GM12892 (cell line): Measurements from ENCODE around the gene IRS1.

Experiments
- DNase-seq: peaks from one replicate; pipeline ENCODE4 v3.0.0; 2011; ENCODE audit not compliant: insufficient read length
- FAIRE-seq: peaks from 2 replicates; lab custom pipeline; 2011; peaks lifted over from hg19 to GRCh38; lab: Jason Lieb, UNC
- POLR2A ChIP-seq: IDR thresholded peaks from 2 replicates; pipeline ENCODE4 v1.6.1; 2011; ENCODE audit warnings: low read depth, low read length, control low read depth
- POLR2AphosphoS5 ChIP-seq: IDR thresholded peaks from 2 replicates; pipeline ENCODE4 v1.6.1; 2011; ENCODE audit warnings: low read depth, low read length, control low read depth
- TAF1 ChIP-seq: IDR thresholded peaks from 2 replicates; pipeline ENCODE4 v1.6.1; 2011; ENCODE audit warnings: low read depth, mild to moderate bottlenecking, control low read depth, low read length, borderline replicate concordance

Gene IRS1

DNA sequence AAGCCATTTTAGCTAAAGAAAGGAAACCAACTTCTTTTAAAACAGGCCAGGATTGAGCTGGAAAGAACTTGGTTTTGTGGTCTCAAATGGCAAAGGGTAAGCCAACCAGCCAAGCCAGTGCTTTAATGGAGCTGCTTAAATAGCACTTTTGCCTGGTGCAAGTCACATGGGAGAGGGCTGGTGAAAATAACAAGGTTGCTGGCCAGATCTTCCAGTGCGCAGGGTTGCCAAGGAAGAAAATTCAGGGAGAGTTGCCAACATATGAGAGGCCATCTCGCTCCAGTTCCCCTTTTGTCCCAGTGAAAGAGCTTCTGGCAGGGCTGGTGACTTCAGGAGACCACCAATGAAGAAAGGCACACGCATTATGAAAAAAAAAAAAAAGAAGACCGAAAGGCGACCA lies 57.3 kb downstream of the IRS1 start:
- FAIRE-seq (no peak), DNase-seq (no peak)
- TF ChIP-seq POLR2A (no peak), POLR2AphosphoS5 (no peak), TAF1 (no peak)

DNA sequence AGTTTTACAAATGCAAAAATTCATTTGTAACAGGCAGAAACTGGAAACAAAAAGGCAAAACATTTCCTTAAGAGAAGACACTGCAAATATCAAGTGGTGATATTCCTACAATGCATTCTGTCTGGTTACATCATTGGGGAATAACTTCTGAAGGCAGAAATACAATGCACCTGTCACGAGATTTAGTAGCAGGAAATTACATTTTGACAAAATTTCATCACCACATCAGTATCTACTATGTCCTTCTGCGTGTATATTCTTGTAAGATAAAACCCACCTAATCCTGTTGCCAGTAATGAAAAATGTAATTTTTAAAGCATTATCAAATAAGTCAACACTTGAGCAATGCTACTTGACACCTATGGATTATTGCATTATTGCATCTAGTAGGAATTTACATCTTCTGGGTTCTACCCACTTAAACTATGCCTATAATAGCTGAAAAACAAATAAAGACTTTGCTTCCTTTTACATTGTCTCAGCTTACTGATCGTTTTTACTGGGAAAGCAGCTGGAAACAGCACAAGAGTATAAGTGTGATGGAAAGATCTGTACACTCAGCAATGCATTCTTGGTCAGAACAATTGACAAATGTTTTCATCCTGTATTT lies 59.5 kb downstream of the IRS1 start:
- FAIRE-seq, result no peak
- DNase-seq, result no peak

DNA sequence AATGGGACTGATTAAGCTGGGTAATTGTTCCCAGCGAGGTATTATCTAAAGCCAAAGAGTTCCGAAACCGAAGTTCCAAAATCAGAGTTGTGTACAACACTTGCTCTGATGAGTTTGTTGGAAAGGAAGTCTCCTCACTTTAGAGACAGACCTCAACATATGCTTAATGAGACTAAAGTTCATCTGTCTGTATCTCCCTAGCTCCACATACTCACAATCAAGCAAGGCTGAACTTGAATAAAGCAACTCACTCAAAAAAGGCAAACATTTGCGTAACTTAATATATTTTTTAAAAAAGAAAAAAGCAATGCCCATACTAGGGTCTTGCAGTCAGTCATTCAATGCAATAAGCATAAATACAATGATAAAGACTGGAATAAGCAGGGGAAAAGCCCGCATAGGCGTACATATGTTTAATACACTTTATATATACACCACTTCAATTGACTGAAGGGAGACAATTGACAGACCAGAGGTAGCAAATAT lies 60.0 kb downstream of the IRS1 start:
- DNase-seq (no peak), FAIRE-seq (no peak)
- no peak for TF ChIP-seq TAF1
- no peak for TF ChIP-seq POLR2AphosphoS5
- no peak for TF ChIP-seq POLR2A

More for the DNA sequence above, 59.5 kb downstream of the IRS1 start:
- TF ChIP-seq POLR2AphosphoS5 (no peak), TAF1 (no peak), POLR2A (no peak)

DNA sequence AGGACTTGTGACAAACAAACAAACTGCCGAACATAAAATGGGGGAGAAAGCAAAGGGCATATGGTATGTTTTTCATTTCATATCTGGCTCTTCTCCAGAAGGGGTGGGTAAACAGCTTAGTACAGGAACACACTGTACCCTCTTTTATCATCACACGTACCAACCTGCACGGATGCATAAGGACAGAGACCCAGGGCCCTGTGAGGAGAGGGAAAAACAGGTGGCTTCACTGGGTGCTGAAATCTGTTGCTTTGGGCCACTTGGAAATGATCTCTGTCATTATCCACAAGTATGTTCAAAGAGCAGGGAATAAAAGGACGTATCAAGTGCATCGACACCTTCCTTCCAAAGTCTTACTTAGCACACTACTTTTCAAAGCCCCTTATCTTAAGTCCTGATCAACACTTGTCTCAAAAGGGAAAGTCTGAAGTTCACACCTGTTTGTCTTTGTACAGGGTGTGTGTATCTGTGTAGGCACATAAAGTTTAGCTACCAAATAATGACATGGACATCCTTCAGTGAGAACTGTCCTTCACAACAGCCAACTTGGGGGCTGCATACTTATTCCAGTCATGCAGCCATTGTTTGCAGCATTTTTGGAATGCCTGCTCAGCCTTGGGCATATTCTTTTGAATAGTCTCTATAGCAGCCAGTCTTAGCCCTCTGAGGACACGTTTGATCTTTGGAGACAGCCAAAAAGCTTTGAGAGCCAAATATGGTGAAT lies 60.6 kb downstream of the IRS1 start:
- no peak for DNase-seq
- FAIRE-seq, result no peak
- TF ChIP-seq POLR2A (no peak), POLR2AphosphoS5 (no peak), TAF1 (no peak)

DNA sequence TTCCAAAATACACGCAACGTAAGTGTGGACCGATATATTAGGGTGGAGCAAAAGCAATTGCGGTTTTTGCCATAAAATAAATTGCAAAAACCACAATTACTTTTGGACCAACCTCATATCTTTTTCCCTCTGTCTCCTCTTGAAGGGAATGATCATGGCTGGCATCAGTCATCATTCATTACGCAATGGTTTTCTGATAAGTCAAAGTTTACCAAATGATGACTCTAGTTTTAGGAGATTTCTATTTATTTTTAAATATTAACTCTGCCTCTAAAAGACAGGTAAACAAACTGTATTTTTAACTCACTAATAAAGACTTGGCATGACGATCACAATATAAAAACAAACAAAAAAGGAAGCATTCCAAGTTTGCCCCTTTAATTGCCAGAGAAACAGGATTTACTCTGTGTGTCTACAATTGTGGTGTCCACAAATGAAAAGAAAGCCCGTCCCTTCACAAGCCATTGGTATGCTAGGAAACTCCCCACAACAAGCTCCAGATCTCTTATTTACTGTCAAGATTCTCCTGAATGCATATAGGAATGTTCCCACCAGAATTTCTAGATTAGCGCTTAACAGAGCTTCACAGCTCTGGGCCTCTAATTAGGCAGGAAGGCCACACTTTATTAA lies 61.3 kb downstream of the IRS1 start:
- TF ChIP-seq POLR2A (no peak), POLR2AphosphoS5 (no peak), TAF1 (no peak)
- no peak for FAIRE-seq

DNA sequence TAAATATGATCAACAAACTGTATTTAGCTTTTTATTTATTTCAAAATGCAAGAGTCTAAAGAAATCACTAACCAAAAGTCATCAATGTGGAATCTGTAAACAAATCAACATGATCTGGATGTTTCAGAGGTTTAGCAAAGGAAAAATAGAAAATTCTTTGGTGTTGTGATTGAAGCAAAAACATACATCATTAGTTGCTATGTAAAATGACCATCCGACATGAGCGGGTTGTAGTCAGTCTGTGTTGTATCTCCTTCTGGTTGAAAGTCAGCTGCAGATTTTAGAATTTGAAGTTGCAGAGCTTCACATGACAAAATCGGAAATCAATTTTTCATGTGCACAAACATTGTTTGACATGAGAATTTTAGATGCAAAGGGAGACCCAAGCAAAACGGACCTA lies 63.2 kb downstream of the IRS1 start:
- TF ChIP-seq POLR2AphosphoS5, result no peak
- TF ChIP-seq TAF1, result no peak
- no peak for TF ChIP-seq POLR2A
- FAIRE-seq (no peak), DNase-seq (no peak)

More for the DNA sequence above, 61.3 kb downstream of the IRS1 start:
- DNase-seq, result no peak

DNA sequence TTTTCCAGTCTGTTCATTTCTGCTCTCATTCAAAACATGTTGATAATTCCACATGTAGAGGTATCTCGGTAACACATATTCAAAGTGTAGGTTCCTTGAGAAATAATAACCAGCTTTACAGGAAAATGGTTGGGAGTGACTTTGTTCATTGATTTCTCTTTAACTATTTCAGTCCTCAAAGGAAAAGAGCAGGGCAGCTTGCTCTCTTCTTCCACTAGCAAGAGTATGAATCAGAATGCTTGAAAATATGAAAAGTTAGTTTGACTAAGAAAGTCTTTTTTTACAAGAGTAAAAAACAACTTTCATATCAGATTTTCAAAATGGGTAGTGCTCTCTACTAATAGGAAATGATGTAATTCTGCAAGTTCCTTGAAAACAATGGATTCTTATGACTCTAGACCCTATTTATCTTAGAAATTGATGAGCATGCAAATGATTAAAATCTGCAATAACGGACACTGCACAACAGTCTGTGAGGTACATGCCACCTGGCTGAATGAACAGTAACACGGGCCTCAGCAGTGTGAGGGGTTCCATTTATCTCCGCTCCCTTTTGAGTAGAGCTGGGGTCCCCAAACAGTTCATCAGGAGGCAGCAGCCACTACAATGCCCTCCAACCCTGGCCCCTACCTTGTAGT lies 65.6 kb downstream of the IRS1 start:
- FAIRE-seq, result no peak
- no peak for TF ChIP-seq TAF1
- no peak for TF ChIP-seq POLR2A
- no peak for TF ChIP-seq POLR2AphosphoS5

DNA sequence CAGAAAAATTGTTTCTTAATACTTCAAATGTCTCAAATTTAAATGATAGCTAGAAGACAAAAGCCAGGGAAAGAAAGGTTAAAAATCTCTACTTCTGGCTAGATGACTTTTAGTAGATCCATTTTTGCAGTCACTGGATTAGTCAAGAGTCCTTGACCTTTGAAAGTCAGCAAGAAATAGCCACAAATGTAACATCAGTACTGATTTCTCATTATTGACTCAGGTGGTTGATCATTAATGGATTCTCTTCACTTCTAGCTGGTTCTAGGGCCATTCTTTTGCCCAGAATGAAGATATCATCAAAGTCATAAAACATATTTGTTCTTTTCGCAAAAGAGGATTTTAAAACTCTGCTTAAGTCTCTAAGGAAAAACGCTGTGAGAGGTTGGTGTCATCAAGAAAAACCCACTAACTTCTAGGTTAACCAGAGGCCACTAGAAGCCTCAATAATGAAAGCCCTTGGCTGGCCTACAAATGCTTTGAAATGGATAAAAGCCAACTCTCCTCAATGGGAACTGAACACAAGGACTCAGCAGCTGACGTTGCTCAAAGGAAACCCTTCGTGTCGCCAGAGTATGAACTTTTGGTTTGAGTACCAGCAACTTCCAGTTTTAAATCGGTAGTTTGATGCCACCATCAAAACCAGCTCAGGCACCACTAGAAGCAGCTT lies 66.3 kb downstream of the IRS1 start:
- no peak for FAIRE-seq

More for the DNA sequence above, 65.6 kb downstream of the IRS1 start:
- no peak for DNase-seq

DNA sequence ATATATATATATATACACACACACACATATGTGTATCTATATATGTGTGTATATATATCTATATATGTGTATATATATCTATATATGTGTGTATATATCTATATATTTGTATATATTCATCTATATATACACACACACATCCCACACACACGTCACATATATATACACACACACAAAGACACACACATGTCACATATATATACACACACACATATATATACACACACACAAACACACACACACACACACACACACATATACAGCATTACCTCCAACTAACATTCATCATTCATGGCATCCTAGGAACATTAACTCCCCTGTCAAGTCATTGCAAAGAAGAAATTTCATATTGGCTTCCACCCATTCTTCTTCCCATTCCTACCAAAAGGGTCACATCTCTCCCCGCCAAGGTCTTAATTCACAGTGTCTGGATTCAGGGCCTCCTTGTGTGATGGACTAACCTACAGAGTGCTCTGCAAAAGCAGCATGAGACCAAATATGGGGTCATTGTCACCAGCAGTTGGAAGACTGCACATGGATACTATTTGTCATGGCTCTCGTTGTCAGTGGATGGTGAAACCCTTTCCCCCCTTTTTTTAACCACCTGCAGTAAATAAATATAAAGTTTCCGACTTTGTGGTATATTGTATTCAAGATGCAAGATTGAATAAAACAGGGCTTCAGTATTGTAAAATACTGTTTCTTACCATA lies 67.0 kb downstream of the IRS1 start:
- FAIRE-seq, result no peak
- DNase-seq, result no peak

More for the DNA sequence above, 66.3 kb downstream of the IRS1 start:
- no peak for DNase-seq
- TF ChIP-seq TAF1 (no peak), POLR2AphosphoS5 (no peak), POLR2A (no peak)

DNA sequence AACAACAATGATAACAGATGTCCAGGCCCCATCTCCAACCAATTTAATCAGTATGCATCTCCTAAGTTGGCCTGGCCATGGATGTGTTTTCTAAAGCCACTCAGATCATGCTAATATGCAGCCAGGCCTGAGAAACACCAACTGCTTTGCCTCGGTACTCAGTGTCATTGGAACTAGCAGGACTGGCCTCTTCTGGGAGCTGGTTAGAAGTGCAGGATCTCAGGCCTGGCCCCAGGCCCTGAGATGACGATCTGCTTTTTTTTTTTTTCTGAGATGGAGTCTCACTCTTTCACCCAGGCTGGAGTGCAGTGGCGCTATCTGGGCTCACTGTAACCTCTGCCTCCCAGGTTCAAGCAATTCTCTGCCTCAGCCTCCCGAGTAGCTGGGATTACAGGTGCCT lies 69.1 kb downstream of the IRS1 start:
- FAIRE-seq (no peak), DNase-seq (no peak)
- TF ChIP-seq POLR2A, result no peak
- no peak for TF ChIP-seq TAF1
- no peak for TF ChIP-seq POLR2AphosphoS5

More for the DNA sequence above, 67.0 kb downstream of the IRS1 start:
- TF ChIP-seq TAF1, result no peak
- no peak for TF ChIP-seq POLR2A
- no peak for TF ChIP-seq POLR2AphosphoS5

DNA sequence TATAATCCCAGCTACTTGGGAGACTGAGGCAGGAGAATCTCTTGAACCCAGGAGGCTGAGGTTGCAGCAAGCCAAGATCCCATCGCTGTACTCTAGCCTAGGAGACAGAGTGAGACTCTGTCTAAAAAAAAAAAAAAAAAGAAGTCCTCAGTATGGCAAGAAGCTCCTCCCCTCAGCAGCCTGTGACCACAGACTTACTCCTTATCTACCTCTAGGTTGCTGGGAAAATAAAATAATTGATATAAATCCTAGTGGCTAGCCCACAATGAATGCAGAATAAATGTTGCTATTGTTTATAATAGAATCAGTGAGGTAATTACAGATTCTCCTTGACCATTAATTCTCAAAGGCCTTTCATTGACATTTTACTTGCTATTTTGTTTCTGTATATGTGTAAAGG lies 70.6 kb downstream of the IRS1 start:
- TF ChIP-seq POLR2A (no peak), POLR2AphosphoS5 (no peak), TAF1 (no peak)
- DNase-seq, result no peak
- FAIRE-seq, result no peak
